Adrenal gland (tissue), 5 donors: ENCODE measurements around the gene CCDC192.

ENCODE experiments used
- CTCF ChIP-seq, 6 experiments: fragments of 450-650 bp in 4 of 6; fragments of 200-600 bp in 2 of 6; sonication (generic) in 1 of 6; IDR thresholded peaks; 1 replicate in 5 of 6; 2 replicates in 1 of 6; pipeline versions ENCODE4 v1.5.1 to v1.8.0; 2016 to 2021; ENCODE audit warnings: antibody characterized with exemption in 6 of 6, mild to moderate bottlenecking in 2 of 6, moderate library complexity in 1 of 6
- POLR2A ChIP-seq, 2 donors: fragments of 450-650 bp; IDR thresholded peaks; one replicate each; pipeline ENCODE4 v1.6.1; 2017; ENCODE audit warnings: antibody characterized with exemption in 2 of 2, mild to moderate bottlenecking in 2 of 2, moderate library complexity in 1 of 2
- donor health status: DM: no; HTN: no; CAD: no.

- TF ChIP-seq CTCF (IDR thresholded peaks at IDR 0.05) (no peak), POLR2A (IDR thresholded peaks at IDR 0.05) (no peak)
These were observed 146.7 kb downstream of the CCDC192 start for GRCh38 chr5:127849891-127850290.
